ENCODE results near the gene ITGBL1. TPM values are rescaled to one million over a fixed set of nuclear protein-coding genes. Genes with fewer than 3 reads are reported as not detected.

Gene ITGBL1
- total RNA-seq, 1 experiment from 2014 or later, result 0.34 TPM

DNA sequence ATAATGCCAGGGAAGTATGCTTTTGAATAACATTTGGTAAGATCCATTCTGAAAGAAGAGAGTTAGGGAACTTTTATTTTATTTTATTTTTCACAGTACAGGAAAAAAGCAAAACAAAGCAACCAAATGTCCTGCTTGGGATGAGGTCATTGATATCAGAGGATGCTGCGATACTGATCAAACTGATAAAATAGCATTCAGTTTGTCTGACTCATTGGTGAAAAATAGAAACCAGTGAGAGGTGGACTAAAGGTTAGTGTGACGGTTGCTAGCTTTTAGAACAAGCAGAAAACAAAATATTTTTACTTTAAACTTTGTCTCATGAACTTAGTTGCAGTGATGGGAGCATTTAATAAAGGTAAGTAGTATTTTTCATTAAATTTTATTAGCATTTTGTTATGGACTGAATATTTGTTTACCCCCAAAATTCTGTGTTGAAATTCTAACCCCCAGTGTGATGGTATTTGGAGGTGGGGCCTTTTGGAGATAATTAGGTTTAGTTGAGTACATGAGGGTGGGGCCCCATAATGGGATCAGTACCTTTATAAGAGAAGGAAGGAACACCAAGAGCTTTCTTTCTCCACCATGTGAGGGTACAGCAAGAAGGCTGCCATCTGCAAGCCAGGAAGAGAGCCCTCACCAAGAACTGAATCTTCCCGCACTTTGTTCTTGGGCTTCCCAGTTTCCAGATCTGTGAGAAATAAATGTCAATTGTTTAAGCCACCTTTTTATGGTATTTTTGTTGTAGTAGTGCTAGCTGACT lies 37.3 kb downstream of the ITGBL1 start:
- DNase-seq (ENCODE audit: low read depth, low spot score), result no peak
- in situ Hi-C loops (cut with HindIII; ENCODE audit: low pct_unique_long_range_greater_than_20kb, low sequenced_read_pairs), result no loop called here

DNA sequence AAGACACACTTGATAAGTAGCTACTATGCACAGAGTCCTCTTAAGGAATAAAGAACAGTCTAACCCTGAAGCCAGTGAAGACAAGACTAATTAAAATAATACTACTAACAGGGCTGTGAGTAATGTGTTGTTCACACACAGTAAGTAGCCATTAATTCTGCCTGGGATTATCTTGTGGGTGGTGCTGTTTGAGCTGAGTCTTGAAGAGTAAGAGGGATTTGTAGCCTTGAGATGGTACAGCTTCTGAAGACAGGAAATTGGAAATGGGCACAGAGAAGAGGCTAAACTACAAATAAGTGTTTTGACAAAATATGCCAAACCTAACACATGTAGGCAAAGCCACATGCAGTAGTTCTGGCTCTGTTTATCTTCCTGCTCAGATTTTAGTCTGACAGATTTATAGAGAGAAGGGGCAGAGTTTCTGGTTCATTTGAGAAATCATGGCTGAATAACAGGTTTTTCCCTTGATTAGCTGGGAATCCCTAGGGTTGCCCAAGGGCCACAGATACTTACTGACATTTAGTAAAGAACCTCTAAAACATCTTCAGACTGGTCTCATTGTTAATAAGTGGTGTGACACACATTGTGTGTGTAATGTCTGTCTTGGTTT lies 38.0 kb downstream of the ITGBL1 start:
- in situ Hi-C loops (cut with HindIII; ENCODE audit: low pct_unique_long_range_greater_than_20kb, low sequenced_read_pairs), result no loop called here
- no peak for DNase-seq (ENCODE audit: low read depth, low spot score)

DNA sequence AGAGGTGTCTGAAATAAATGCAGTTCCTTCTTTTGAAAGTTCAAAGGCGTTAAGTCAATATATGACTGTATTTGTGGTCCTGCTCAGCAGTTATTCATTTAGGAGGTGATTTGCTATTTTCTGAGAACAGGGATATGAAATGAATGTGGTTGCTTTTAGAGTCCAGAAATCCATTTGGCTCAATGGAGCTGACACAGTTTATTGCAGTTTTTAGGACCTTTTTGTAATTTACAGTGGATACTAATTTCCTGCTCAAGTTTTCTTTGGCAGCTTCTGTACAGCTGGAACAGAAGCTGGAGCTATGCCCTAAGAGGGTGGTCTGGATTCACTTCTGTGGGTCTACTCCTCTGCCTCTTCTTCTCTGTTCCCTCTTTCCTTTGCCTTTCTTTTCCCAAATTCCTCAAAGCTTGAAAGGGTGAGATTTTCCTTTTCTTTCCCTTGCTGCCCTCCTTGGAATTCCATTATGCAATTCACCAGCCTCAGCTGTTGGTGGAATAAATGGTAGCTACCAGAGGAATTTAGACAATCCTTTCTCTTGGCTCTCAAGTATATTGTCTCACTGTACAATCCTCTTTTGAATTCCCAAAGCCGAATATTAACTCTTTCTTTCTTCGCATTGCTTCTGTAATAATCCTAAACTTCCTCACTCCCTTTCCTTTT lies 39.9 kb downstream of the ITGBL1 start:
- in situ Hi-C loops (cut with HindIII; ENCODE audit: low pct_unique_long_range_greater_than_20kb, low sequenced_read_pairs), result no loop called here
- no peak for DNase-seq (ENCODE audit: low read depth, low spot score)

DNA sequence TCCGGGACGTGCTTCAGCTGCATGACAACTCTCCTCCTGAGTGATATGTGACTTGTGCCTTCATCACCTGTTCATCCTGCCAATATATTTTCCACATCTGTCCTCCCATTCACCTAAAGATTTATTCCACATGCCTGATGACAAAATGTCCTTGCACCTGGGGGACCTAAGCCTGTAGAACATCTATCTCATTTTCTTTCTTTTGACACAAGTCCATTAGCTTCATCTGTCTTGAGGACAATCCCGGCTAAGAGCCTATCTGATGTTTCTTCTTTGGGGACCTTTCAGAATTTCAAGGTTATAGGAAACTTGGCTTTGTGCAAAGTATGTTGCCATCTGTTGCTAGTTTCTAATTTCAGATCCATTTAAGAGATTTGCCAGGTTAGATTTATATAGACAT lies 41.1 kb downstream of the ITGBL1 start:
- DNase-seq (ENCODE audit: low read depth, low spot score), result no peak
- in situ Hi-C loops (cut with HindIII; ENCODE audit: low pct_unique_long_range_greater_than_20kb, low sequenced_read_pairs), result no loop called here

DNA sequence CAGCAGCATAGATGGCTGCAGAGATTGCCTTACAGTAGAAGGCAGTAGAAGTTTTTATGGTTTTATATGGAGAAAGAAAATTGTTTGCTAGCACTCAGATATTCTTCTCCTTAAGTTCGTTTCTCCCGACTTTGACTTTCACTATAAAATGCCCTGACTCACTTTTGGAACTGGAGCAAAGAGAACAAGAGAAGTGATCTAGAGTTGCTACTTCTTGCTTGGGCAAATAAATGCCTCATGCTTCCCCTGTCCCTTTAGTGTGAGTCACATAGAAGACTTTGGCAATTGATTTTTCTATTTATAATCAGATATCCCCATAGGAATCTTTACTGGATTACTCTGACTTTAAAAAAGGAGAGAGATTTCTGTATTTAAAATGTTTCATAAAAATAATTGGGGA lies 46.9 kb downstream of the ITGBL1 start:
- in situ Hi-C loops (cut with HindIII; ENCODE audit: low pct_unique_long_range_greater_than_20kb, low sequenced_read_pairs), result no loop called here
- no peak for DNase-seq (ENCODE audit: low read depth, low spot score)

DNA sequence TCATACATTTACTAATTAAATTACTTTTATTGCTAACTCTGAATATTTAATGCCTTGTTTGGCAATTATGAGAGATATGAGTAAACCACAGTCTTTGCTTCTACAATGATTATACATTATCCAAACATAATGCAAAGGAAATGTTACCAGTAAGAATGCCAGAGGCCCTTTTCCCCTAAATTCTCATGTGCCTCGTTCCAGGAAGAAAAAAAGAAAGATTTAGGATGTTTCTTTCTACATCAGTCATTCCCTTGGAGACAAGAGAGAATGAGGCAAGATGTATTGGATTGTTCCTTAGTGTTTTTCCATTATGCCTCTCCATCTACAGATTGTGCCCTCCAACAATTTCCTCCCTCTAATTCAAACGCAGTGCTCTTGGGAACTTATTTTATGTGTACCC lies 50.1 kb downstream of the ITGBL1 start:
- no peak for DNase-seq (ENCODE audit: low read depth, low spot score)
- in situ Hi-C loops (cut with HindIII; ENCODE audit: low pct_unique_long_range_greater_than_20kb, low sequenced_read_pairs), result no loop called here

DNA sequence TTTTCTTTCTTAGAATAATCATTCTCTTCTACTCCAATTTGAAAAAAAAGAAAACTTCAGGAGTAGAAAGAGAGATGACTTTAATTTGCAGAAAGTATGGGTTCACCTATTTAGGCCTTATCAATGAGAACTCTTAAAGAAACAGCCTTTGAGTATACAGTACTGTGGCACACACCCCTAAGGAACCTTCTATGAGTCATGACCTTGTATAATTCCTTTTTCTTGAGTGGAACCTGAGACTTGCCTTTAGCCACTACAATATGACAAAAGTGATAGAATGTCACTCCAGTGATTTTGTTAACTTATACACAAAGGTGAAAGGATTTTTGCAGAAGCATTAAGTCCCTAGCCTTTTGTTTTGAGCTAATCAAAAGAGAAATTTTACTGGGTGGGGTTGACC lies 58.7 kb downstream of the ITGBL1 start:
- in situ Hi-C loops (cut with HindIII; ENCODE audit: low pct_unique_long_range_greater_than_20kb, low sequenced_read_pairs), result no loop called here
- DNase-seq (ENCODE audit: low read depth, low spot score), result no peak

DNA sequence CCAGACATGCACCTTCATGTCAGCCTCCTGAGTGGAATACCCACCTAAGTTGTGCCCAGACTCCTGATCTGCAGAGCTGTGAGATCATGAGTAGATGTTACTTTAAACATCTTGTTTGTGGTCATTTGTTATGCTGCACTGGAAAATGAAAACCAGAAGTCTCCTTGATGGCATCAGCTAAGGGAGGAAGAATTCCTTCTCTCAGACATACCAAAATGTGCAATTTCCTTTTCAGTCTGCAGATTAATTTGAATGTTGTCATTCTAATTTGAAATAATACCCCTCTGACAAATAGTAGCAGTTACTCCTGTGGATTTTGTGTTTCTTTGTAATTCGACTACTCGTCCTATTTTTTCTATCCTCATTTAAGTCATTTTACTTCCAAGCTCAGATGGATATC lies 59.3 kb downstream of the ITGBL1 start:
- in situ Hi-C loops (cut with HindIII; ENCODE audit: low pct_unique_long_range_greater_than_20kb, low sequenced_read_pairs), result no loop called here
- no peak for DNase-seq (ENCODE audit: low read depth, low spot score)

DNA sequence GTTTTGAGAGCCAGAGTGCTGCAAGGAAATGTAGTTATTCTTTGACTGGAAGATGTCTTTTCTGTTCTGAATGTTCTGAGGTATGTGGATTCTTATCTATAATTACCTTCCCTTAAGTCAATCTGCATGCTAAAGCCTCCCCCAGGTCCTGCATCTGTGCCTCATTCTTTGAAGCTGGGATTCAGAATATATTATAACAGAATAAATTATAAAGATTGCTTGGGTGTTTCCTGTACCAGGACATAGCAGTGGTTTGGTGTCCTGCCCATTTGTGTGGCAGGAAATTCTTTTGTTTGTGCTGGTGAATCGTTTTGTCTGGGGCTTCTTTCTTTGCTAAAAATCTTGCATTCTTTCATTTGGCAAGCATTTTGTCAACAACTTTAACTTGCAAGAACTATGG lies 60.2 kb downstream of the ITGBL1 start:
- DNase-seq (ENCODE audit: low read depth, low spot score), result no peak
- in situ Hi-C loops (cut with HindIII; ENCODE audit: low pct_unique_long_range_greater_than_20kb, low sequenced_read_pairs), result no loop called here

DNA sequence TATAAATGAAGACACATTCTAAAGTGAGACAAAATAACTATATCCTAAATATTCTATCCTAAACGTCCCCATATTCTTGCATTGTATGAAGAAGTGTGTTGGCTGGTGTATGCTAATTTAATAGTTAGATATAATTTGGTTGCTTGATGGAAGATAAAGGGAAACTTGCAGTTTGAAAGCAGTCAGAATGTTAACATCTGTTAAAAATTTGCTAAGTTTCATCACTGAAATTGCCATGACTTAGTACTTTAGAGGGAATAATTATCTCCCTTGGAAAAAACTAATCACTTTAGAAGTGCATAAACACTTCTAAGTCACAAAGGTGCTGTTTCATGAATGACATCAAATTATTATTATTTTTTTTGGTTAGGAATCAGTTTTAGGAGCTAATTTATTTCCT lies 61.6 kb downstream of the ITGBL1 start:
- in situ Hi-C loops (cut with HindIII; ENCODE audit: low pct_unique_long_range_greater_than_20kb, low sequenced_read_pairs), result no loop called here
- no peak for DNase-seq (ENCODE audit: low read depth, low spot score)

DNA sequence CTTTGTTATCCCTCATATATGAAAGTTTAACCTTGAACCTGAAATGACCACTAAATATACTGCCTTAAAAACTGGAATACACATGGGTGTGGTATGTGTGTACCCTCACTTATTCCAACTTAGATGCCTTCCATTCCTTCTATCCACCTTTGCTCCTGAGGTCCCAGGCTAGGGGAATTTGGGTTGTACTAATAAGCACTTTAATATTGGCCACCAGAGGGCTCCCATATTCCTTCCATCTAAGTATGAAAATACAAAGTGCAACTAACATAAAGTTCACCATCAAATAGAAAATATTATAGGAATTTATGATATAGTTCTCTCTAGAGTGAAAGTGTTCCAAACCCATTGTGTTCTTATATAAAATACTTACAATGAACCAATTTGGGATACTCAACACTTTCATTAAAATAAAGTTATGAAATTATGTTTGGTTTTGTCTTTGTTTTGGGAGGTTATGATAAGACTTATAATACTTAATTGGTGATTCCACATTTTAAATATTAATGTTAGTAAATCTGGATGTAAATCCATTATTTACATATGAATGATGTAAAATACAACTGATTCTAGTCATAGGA lies 62.3 kb downstream of the ITGBL1 start:
- in situ Hi-C loops (cut with HindIII; ENCODE audit: low pct_unique_long_range_greater_than_20kb, low sequenced_read_pairs), result no loop called here
- DNase-seq (ENCODE audit: low read depth, low spot score), result peak; percentile 77

DNA sequence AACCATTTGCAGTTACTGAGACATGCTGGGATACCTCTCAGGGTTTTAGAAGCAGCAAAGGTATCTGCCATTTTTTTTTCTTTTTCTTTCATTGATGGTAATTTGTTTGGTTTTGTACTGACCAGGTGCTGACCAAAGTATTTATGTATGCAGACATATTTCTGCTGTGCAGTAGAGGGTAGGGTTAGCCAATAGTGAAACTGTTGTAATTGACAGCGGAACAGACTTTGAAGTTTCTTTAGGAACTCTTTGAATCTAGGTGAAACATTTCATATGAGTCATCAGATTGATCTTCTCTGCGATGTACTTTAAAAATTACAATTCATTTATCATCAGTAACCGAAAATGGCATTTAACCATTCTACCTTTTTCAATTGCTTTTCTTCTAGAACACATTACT lies 63.0 kb downstream of the ITGBL1 start:
- DNase-seq (ENCODE audit: low read depth, low spot score), result no peak
- in situ Hi-C loops (cut with HindIII; ENCODE audit: low pct_unique_long_range_greater_than_20kb, low sequenced_read_pairs), result no loop called here

DNA sequence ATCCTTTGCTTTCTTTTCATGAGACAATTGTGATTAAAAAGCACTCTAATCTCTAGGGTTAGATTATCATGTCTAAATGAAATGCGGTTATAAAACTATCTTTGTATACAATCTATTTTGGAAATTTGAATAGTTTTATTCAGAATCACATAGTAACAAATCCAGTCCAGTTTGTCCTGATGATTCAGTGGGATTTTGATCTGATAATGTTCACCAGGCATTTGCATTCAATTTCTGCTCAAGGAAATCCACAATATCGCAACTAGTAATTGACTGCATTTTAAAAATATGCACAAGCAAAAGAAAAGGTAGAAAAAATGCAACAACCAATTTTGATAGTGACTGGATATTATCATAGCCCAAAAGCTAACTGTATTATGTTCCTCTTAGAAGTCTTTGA lies 63.8 kb downstream of the ITGBL1 start:
- in situ Hi-C loops (cut with HindIII; ENCODE audit: low pct_unique_long_range_greater_than_20kb, low sequenced_read_pairs), result no loop called here
- DNase-seq (ENCODE audit: low read depth, low spot score), result no peak

DNA sequence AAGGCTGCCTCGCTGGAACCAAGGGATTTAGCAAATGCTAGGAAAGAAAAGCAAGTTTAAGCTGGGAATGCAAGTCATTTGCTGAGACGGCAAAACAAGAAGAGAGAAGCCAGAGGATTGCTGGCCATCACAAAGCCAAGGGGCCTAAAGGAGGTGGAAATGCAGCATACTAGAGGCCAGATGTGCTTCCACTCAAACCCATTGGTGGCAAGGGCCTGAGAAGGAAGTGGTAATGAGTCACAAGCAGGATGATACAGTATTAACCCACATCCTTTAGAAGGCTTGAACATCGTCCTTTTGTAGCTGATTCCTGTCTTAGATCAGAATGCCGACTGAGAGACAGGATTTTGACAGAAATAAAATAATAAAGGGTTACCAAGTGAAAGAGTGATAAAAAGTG lies 68.2 kb downstream of the ITGBL1 start:
- no peak for DNase-seq (ENCODE audit: low read depth, low spot score)
- in situ Hi-C loops (cut with HindIII; ENCODE audit: low pct_unique_long_range_greater_than_20kb, low sequenced_read_pairs), result no loop called here

DNA sequence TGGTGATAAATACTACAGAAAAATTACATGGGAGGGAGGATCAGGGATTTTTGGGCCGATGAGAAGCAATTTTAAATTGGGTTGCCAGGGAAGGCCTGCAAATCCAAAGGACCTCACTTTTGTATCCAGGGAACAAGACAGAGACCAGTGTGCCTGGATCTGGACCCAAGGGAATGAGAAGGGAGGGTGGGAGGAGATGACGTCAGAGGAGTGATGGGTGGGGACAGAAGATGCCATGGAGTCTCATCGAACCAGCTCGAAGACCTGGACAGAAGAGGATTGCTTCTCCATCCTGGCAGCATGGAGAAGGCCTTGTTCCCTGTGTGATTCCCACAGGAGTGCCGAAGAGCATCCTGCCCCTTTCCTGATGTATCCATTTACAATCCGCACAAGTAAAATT lies 68.9 kb downstream of the ITGBL1 start:
- no peak for DNase-seq (ENCODE audit: low read depth, low spot score)
- in situ Hi-C loops (cut with HindIII; ENCODE audit: low pct_unique_long_range_greater_than_20kb, low sequenced_read_pairs), result no loop called here

DNA sequence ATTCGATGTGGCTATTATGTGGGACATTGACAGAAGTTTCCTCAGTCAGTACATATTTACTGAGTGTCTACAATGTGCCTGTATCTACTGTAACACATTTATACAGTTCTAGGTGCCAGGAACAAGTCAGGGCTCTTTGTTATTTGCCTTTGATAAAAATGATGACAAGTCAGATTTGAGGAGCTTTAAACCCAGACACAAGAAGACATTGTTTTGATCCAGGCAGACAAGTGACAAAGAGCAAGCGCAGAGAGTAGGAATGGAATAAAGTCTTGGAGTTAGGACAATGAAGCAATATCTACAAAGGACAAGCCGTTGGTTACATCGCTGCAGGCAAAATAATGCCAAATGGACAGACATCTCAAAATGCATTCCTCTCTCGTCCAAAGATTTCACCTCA lies 70.1 kb downstream of the ITGBL1 start:
- in situ Hi-C loops (cut with HindIII; ENCODE audit: low pct_unique_long_range_greater_than_20kb, low sequenced_read_pairs), result no loop called here
- peak; percentile 68 for DNase-seq (ENCODE audit: low read depth, low spot score)

DNA sequence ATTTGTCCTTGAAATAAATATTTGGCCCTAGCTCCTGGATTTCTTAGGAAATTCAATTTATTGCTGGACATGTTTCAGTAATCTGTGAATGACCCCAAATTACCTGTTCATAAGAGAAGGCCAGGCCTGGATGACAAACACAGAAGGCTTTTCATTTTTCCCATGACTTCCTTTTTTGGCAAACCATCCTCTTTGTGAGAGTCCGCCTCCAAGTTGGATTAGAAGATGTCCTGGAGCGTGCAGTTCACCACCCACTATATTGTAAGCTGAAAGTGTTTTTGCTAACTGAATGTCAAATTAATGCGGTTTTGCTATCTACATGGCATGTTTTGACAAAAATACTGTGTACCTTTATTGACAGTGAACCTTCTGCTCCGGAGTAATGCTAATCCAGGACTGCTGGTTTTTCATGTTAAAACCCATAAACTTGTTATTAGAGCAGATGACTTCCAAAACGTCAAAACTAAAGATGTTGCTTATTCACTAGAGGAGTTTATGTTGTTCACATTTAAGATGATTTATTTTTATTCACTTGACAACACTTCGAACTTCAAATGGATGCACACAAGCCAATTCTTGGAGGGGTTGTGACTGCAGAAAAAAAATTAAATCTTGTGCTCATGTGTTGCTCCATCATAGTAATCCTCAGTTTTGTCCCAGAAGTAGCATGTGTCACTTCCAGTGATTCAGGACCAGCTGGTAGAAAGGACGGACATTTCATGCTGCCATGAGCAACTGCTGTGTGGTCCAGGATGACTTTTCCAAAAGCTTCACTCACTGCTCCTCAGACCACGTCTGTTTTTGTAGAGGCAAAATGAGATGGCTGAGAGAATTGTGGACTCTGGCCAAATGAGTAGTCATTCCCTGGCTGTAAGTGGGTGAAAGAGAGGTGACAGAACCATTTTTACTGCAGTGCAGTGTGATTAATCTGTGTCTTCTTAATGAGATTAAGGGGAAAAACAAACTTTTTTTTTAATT lies 71.0 kb downstream of the ITGBL1 start:
- in situ Hi-C loops (cut with HindIII; ENCODE audit: low pct_unique_long_range_greater_than_20kb, low sequenced_read_pairs), result no loop called here
- DNase-seq (ENCODE audit: low read depth, low spot score), result no peak

DNA sequence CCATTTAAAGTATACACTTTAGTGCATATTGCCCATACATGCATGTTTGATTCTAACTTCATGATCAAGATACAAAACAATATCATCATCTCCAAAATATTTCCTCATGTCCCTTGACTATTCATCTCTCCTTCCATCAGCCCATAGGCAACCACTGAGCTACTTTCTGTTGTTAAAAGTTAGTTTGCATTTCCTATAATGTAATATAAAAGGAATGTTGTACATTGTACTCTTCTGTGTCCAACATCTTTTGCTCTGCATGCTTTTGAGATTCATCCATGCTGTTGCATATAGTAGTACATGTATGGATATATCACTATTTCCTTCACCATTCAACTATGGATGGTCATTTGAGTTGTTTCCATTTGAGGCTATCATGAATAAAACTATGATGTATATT lies 74.7 kb downstream of the ITGBL1 start:
- in situ Hi-C loops (cut with HindIII; ENCODE audit: low pct_unique_long_range_greater_than_20kb, low sequenced_read_pairs), result no loop called here
- DNase-seq (ENCODE audit: low read depth, low spot score), result no peak
